EH (cell line): ENCODE results near the gene TJP3.

ENCODE experiments used
- DNase-seq: peaks from one replicate; pipeline ENCODE4 v3.0.0-alpha.2; 2015; ENCODE audit warnings: low read depth

The TJP3 gene

GRCh38 chr19:3671680-3672574 is 36.3 kb upstream of the TJP3 start:
- peak; percentile 69 for DNase-seq

GRCh38 chr19:3672575-3672948 is 35.6 kb upstream of the TJP3 start:
- DNase-seq, result no peak

GRCh38 chr19:3672993-3673392 is 35.2 kb upstream of the TJP3 start:
- DNase-seq, result no peak

GRCh38 chr19:3673506-3674439 is 34.4 kb upstream of the TJP3 start:
- DNase-seq, result no peak

GRCh38 chr19:3674784-3675543 is 33.2 kb upstream of the TJP3 start:
- DNase-seq, result no peak

- DNase-seq, result no peak
Observed at GRCh38 chr19:3678188-3678587, 30.0 kb upstream of the TJP3 start.

- DNase-seq, result no peak
Observed at GRCh38 chr19:3679138-3679537, 29.0 kb upstream of the TJP3 start.

GRCh38 chr19:3679581-3679980 is 28.6 kb upstream of the TJP3 start:
- DNase-seq, result no peak

- no peak for DNase-seq
Observed at GRCh38 chr19:3680939-3681338, 27.2 kb upstream of the TJP3 start.

GRCh38 chr19:3682286-3682685 is 25.9 kb upstream of the TJP3 start:
- no peak for DNase-seq

GRCh38 chr19:3682741-3683404 is 25.3 kb upstream of the TJP3 start:
- DNase-seq, result peak; percentile 55

GRCh38 chr19:3683405-3684053 is 24.7 kb upstream of the TJP3 start:
- peak; percentile 92 for DNase-seq

- DNase-seq, result peak; percentile 97
Observed at GRCh38 chr19:3684054-3684816, 23.9 kb upstream of the TJP3 start.

- no peak for DNase-seq
Observed at GRCh38 chr19:3684817-3685410, 23.3 kb upstream of the TJP3 start.

- DNase-seq, result no peak
Observed at GRCh38 chr19:3687393-3687773, 20.8 kb upstream of the TJP3 start.

GRCh38 chr19:3687774-3688706 is 20.1 kb upstream of the TJP3 start:
- DNase-seq, result no peak

GRCh38 chr19:3690551-3691371 is 17.4 kb upstream of the TJP3 start:
- DNase-seq, result no peak

GRCh38 chr19:3691372-3691716 is 16.8 kb upstream of the TJP3 start:
- no peak for DNase-seq
